ENCODE data around the gene DLX2. TPM values are rescaled to one million over a fixed set of nuclear protein-coding genes. Genes with fewer than 3 reads are reported as not detected.

DLX2 gene
- total and polyA plus RNA-seq, 2 donors (not counting 3 experiments of a cell fraction or from before 2014, with no cell fraction given) = not detected

GRCh38 chr2:172072706-172073105 is 30.0 kb downstream of the DLX2 start:
- H2AFZ ChIP-seq (ENCODE audit: low read depth, low read length) = no peak overlapping the region
- no peaks in the 10 kb centered on the region for H3K4me1 ChIP-seq (ENCODE audit: control insufficient read depth, extremely low read depth, insufficient read depth, low read length)
- intact Hi-C loops (cut with micrococcal nuclease) = no loop called here
- no peaks in the 10 kb centered on the region for H3K9me1 ChIP-seq (replicated peaks; ENCODE audit: control insufficient read depth, extremely low read depth, insufficient read depth, low read length)
- FAIRE-seq (no peak), DNase-seq (ENCODE audit: low read depth, low spot score) (no peak)
- ChIA-PET POLR2A (no interaction called here), CTCF (interaction anchor here (2.1 kb wide), 1 partner anchor 9 kb away, joined by 5 read pairs; no protein-coding TSS in a partner anchor)
- TF ChIP-seq JUN (IDR thresholded peaks at IDR 0.05; ENCODE audit: borderline replicate concordance, insufficient read depth, insufficient read length, low read depth) (no peak), MYC (IDR thresholded peaks at IDR 0.05; ENCODE audit: low read depth, low read length) (no peak), EZH2 (IDR thresholded peaks at IDR 0.05; ENCODE audit: borderline replicate concordance, low read depth, low read length, severe bottlenecking) (no peak), FOS (IDR thresholded peaks at IDR 0.05; ENCODE audit: borderline replicate concordance, insufficient read depth, low read length) (no peak), POLR2A (IDR thresholded peaks at IDR 0.05; ENCODE audit: low read depth, low read length) (no peak), GATA2 (IDR thresholded peaks at IDR 0.05; ENCODE audit: insufficient read depth, insufficient read length, low read depth, low read length) (no peak), POLR2AphosphoS5 (IDR thresholded peaks at IDR 0.05; ENCODE audit: insufficient read depth, low read depth, low read length) (no peak), MAX (IDR thresholded peaks at IDR 0.05; ENCODE audit: insufficient read depth, insufficient read length) (no peak)
- no peak overlapping the region for H3K27ac ChIP-seq (ENCODE audit: insufficient read depth, low read depth, low read length)
- H3K9ac ChIP-seq (replicated peaks; ENCODE audit: extremely low read depth, insufficient read depth, low read length) = no peak overlapping the region
- no TSS peak for BruUV-seq (replicated peaks)
- no peaks in the 10 kb centered on the region for H3K36me3 ChIP-seq (ENCODE audit: control insufficient read depth in 2 of 2, extremely low read depth in 1 of 2, insufficient read depth in 2 of 2, low read length in 2 of 2)
- H3K4me2 ChIP-seq (ENCODE audit: insufficient read depth, low read length) = no peak overlapping the region
- dilution Hi-C loops (cut with MboI; ENCODE audit: extremely low pct_ligation_motif_present, low sequenced_read_pairs) = no loop called here
- no peaks in the 10 kb centered on the region for H4K20me1 ChIP-seq (replicated peaks; ENCODE audit: control insufficient read depth, extremely low read depth, insufficient read depth, low read length)
- no peaks in the 10 kb centered on the region for H3K27me3 ChIP-seq (ENCODE audit: control insufficient read depth in 2 of 2, insufficient read depth in 2 of 2, low read length in 2 of 2)
- H3K4me3 ChIP-seq (replicated peaks in 1 of 3; ENCODE audit: insufficient read depth in 1 of 3, low read depth in 1 of 3, low read length in 3 of 3) = no peak overlapping the region
- no peaks in the 10 kb centered on the region for H3K79me2 ChIP-seq (ENCODE audit: control insufficient read depth, insufficient read depth, low read length)
- H3K9me3 ChIP-seq (replicated peaks; ENCODE audit: control insufficient read depth, insufficient read depth, low read length) = no peaks in the 10 kb centered on the region

GRCh38 chr2:172072303-172072702 is 30.4 kb downstream of the DLX2 start:
- DNase-seq (ENCODE audit: low read depth, low spot score) = no peak
- BruUV-seq (replicated peaks) = no TSS peak
- H3K36me3 ChIP-seq (ENCODE audit: control insufficient read depth in 2 of 2, extremely low read depth in 1 of 2, insufficient read depth in 2 of 2, low read length in 2 of 2) = no peaks in the 10 kb centered on the region
- no peaks in the 10 kb centered on the region for H3K4me1 ChIP-seq (ENCODE audit: control insufficient read depth, extremely low read depth, insufficient read depth, low read length)
- ChIA-PET CTCF (interaction anchor here (2.1 kb wide), 1 partner anchor 9 kb away, joined by 5 read pairs; no protein-coding TSS in a partner anchor), POLR2A (no interaction called here)
- no peak overlapping the region for H2AFZ ChIP-seq (ENCODE audit: low read depth, low read length)
- H3K27me3 ChIP-seq (ENCODE audit: control insufficient read depth in 2 of 2, insufficient read depth in 2 of 2, low read length in 2 of 2) = no peaks in the 10 kb centered on the region
- FAIRE-seq = no peak
- TF ChIP-seq EZH2 (IDR thresholded peaks at IDR 0.05; ENCODE audit: borderline replicate concordance, low read depth, low read length, severe bottlenecking) (no peak), GATA2 (IDR thresholded peaks at IDR 0.05; ENCODE audit: insufficient read depth, insufficient read length, low read depth, low read length) (no peak), POLR2A (IDR thresholded peaks at IDR 0.05; ENCODE audit: low read depth, low read length) (no peak), JUN (IDR thresholded peaks at IDR 0.05; ENCODE audit: borderline replicate concordance, insufficient read depth, insufficient read length, low read depth) (no peak), MYC (IDR thresholded peaks at IDR 0.05; ENCODE audit: low read depth, low read length) (no peak), FOS (IDR thresholded peaks at IDR 0.05; ENCODE audit: borderline replicate concordance, insufficient read depth, low read length) (no peak), CTCF (IDR thresholded peaks at IDR 0.05; ENCODE audit: extremely low read depth in 1 of 2, insufficient read depth in 1 of 2, low read depth in 1 of 2, low read length in 2 of 2) (no peak)
- H3K4me2 ChIP-seq (ENCODE audit: insufficient read depth, low read length) = no peak overlapping the region
- dilution Hi-C loops (cut with MboI; ENCODE audit: extremely low pct_ligation_motif_present, low sequenced_read_pairs) = no loop called here
- intact Hi-C loops (cut with micrococcal nuclease) = no loop called here
- no peaks in the 10 kb centered on the region for H3K9me1 ChIP-seq (replicated peaks; ENCODE audit: control insufficient read depth, extremely low read depth, insufficient read depth, low read length)
- no peaks in the 10 kb centered on the region for H4K20me1 ChIP-seq (replicated peaks; ENCODE audit: control insufficient read depth, extremely low read depth, insufficient read depth, low read length)
- H3K9ac ChIP-seq (replicated peaks; ENCODE audit: extremely low read depth, insufficient read depth, low read length) = no peak overlapping the region
- no peak overlapping the region for H3K27ac ChIP-seq (ENCODE audit: insufficient read depth, low read depth, low read length)
- no peak overlapping the region for H3K4me3 ChIP-seq (replicated peaks in 1 of 3; ENCODE audit: insufficient read depth in 1 of 3, low read depth in 1 of 3, low read length in 3 of 3)
- H3K79me2 ChIP-seq (ENCODE audit: control insufficient read depth, insufficient read depth, low read length) = no peaks in the 10 kb centered on the region
- no peaks in the 10 kb centered on the region for H3K9me3 ChIP-seq (replicated peaks; ENCODE audit: control insufficient read depth, insufficient read depth, low read length)
